ENCODE results near the gene DOCK9. TPM values are rescaled to one million over a fixed set of nuclear protein-coding genes. Genes with fewer than 3 reads are reported as not detected.

The DOCK9 gene
- total RNA-seq, 3 donors from 2014 or later, result 25.8 to 34.9 (median 28.4) TPM

- no peaks in the 10 kb centered on the region for H3K27me3 Mint-ChIP-seq (ENCODE audit: low read depth)
- H3K9me3 Mint-ChIP-seq, result no peaks in the 10 kb centered on the region
- no peak overlapping the region for H3K4me3 Mint-ChIP-seq
- H3K4me1 Mint-ChIP-seq (ENCODE audit: low read depth), result peaks cover 8% of the 10 kb centered on the region
- DNase-seq (no peak), ATAC-seq (peak; percentile 99)
- H3K36me3 Mint-ChIP-seq (ENCODE audit: insufficient read depth), result peaks cover 51% of the 10 kb centered on the region
These were observed 124.1 kb downstream of the DOCK9 start for GRCh38 chr13:98853771-98854221.

GRCh38 chr13:98851276-98851675, 126.6 kb downstream of the DOCK9 start:
- Mint-ChIP-seq H3K9me3 (no peaks in the 10 kb centered on the region), H3K4me1 (ENCODE audit: low read depth) (peaks cover 8% of the 10 kb centered on the region), H3K27me3 (ENCODE audit: low read depth) (no peaks in the 10 kb centered on the region), H3K4me3 (no peak overlapping the region), H3K36me3 (ENCODE audit: insufficient read depth) (peaks cover 52% of the 10 kb centered on the region)
- ATAC-seq, result no peak
- no peak for DNase-seq

- Mint-ChIP-seq H3K9me3 (no peaks in the 10 kb centered on the region), H3K4me1 (ENCODE audit: low read depth) (peaks cover 5% of the 10 kb centered on the region), H3K4me3 (no peak overlapping the region), H3K27me3 (ENCODE audit: low read depth) (no peaks in the 10 kb centered on the region), H3K36me3 (ENCODE audit: insufficient read depth) (peaks cover 49% of the 10 kb centered on the region)
- ATAC-seq (no peak), DNase-seq (no peak)
These were observed 129.1 kb downstream of the DOCK9 start for GRCh38 chr13:98848746-98849145.

- DNase-seq, result no peak
- ATAC-seq, result no peak
- peaks cover 44% of the 10 kb centered on the region for H3K36me3 Mint-ChIP-seq (ENCODE audit: insufficient read depth)
- peaks cover 5% of the 10 kb centered on the region for H3K4me1 Mint-ChIP-seq (ENCODE audit: low read depth)
- H3K9me3 Mint-ChIP-seq, result no peaks in the 10 kb centered on the region
- H3K4me3 Mint-ChIP-seq, result no peak overlapping the region
- H3K27me3 Mint-ChIP-seq (ENCODE audit: low read depth), result no peaks in the 10 kb centered on the region
These were observed 130.1 kb downstream of the DOCK9 start for GRCh38 chr13:98847780-98848179.

GRCh38 chr13:98846986-98847385, 130.9 kb downstream of the DOCK9 start:
- no peak overlapping the region for H3K4me3 Mint-ChIP-seq
- no peaks in the 10 kb centered on the region for H3K27me3 Mint-ChIP-seq (ENCODE audit: low read depth)
- DNase-seq, result no peak
- ATAC-seq, result no peak
- no peaks in the 10 kb centered on the region for H3K9me3 Mint-ChIP-seq
- peaks cover 40% of the 10 kb centered on the region for H3K36me3 Mint-ChIP-seq (ENCODE audit: insufficient read depth)
- peaks cover 5% of the 10 kb centered on the region for H3K4me1 Mint-ChIP-seq (ENCODE audit: low read depth)

GRCh38 chr13:98846521-98846920, 131.3 kb downstream of the DOCK9 start:
- H3K4me3 Mint-ChIP-seq, result no peak overlapping the region
- H3K9me3 Mint-ChIP-seq, result no peaks in the 10 kb centered on the region
- DNase-seq (no peak), ATAC-seq (no peak)
- peaks cover 38% of the 10 kb centered on the region for H3K36me3 Mint-ChIP-seq (ENCODE audit: insufficient read depth)
- H3K27me3 Mint-ChIP-seq (ENCODE audit: low read depth), result no peaks in the 10 kb centered on the region
- peaks cover 5% of the 10 kb centered on the region for H3K4me1 Mint-ChIP-seq (ENCODE audit: low read depth)

GRCh38 chr13:98845742-98846141, 132.1 kb downstream of the DOCK9 start:
- Mint-ChIP-seq H3K4me3 (no peak overlapping the region), H3K9me3 (no peaks in the 10 kb centered on the region), H3K4me1 (ENCODE audit: low read depth) (peaks cover 5% of the 10 kb centered on the region), H3K36me3 (ENCODE audit: insufficient read depth) (peaks cover 36% of the 10 kb centered on the region), H3K27me3 (ENCODE audit: low read depth) (no peaks in the 10 kb centered on the region)
- ATAC-seq (no peak), DNase-seq (no peak)

- ATAC-seq, result no peak
- H3K4me1 Mint-ChIP-seq (ENCODE audit: low read depth), result peaks cover 5% of the 10 kb centered on the region
- H3K9me3 Mint-ChIP-seq, result no peaks in the 10 kb centered on the region
- no peak for DNase-seq
- H3K36me3 Mint-ChIP-seq (ENCODE audit: insufficient read depth), result peaks cover 33% of the 10 kb centered on the region
- H3K4me3 Mint-ChIP-seq, result no peak overlapping the region
- no peaks in the 10 kb centered on the region for H3K27me3 Mint-ChIP-seq (ENCODE audit: low read depth)
These were observed 133.8 kb downstream of the DOCK9 start for GRCh38 chr13:98844021-98844420.

GRCh38 chr13:98843482-98843877, 134.4 kb downstream of the DOCK9 start:
- Mint-ChIP-seq H3K4me1 (ENCODE audit: low read depth) (peaks cover 5% of the 10 kb centered on the region), H3K36me3 (ENCODE audit: insufficient read depth) (peaks cover 34% of the 10 kb centered on the region), H3K27me3 (ENCODE audit: low read depth) (no peaks in the 10 kb centered on the region), H3K9me3 (no peaks in the 10 kb centered on the region), H3K4me3 (no peak overlapping the region)
- DNase-seq (no peak), ATAC-seq (no peak)

GRCh38 chr13:98842858-98843481, 134.9 kb downstream of the DOCK9 start:
- DNase-seq, result peak; percentile 50
- H3K36me3 Mint-ChIP-seq (ENCODE audit: insufficient read depth), result peaks cover 32% of the 10 kb centered on the region
- H3K9me3 Mint-ChIP-seq, result no peaks in the 10 kb centered on the region
- H3K27me3 Mint-ChIP-seq (ENCODE audit: low read depth), result no peaks in the 10 kb centered on the region
- H3K4me1 Mint-ChIP-seq (ENCODE audit: low read depth), result peaks cover 5% of the 10 kb centered on the region
- ATAC-seq, result peak; percentile 80 to 84
- no peak overlapping the region for H3K4me3 Mint-ChIP-seq

GRCh38 chr13:98842070-98842469, 135.8 kb downstream of the DOCK9 start:
- no peaks in the 10 kb centered on the region for H3K9me3 Mint-ChIP-seq
- no peak overlapping the region for H3K4me3 Mint-ChIP-seq
- ATAC-seq, result no peak
- DNase-seq, result no peak
- H3K27me3 Mint-ChIP-seq (ENCODE audit: low read depth), result no peaks in the 10 kb centered on the region
- peaks cover 28% of the 10 kb centered on the region for H3K36me3 Mint-ChIP-seq (ENCODE audit: insufficient read depth)
- peaks cover 5% of the 10 kb centered on the region for H3K4me1 Mint-ChIP-seq (ENCODE audit: low read depth)

GRCh38 chr13:98839856-98840769, 137.8 kb downstream of the DOCK9 start:
- Mint-ChIP-seq H3K36me3 (ENCODE audit: insufficient read depth) (peaks cover 19% of the 10 kb centered on the region), H3K4me1 (ENCODE audit: low read depth) (peaks cover 5% of the 10 kb centered on the region), H3K27me3 (ENCODE audit: low read depth) (no peaks in the 10 kb centered on the region), H3K9me3 (no peaks in the 10 kb centered on the region), H3K4me3 (no peak overlapping the region)
- DNase-seq (peak; percentile 23), ATAC-seq (peak; percentile 80 to 91)

- Mint-ChIP-seq H3K9me3 (no peaks in the 10 kb centered on the region), H3K4me3 (no peak overlapping the region), H3K27me3 (ENCODE audit: low read depth) (no peaks in the 10 kb centered on the region), H3K4me1 (ENCODE audit: low read depth) (peaks cover 5% of the 10 kb centered on the region), H3K36me3 (ENCODE audit: insufficient read depth) (peaks cover 16% of the 10 kb centered on the region)
- DNase-seq (no peak), ATAC-seq (no peak)
These were observed 139.1 kb downstream of the DOCK9 start for GRCh38 chr13:98838776-98839175.

- DNase-seq, result no peak
- peaks cover 20% of the 10 kb centered on the region for H3K36me3 Mint-ChIP-seq (ENCODE audit: insufficient read depth)
- H3K4me1 Mint-ChIP-seq (ENCODE audit: low read depth), result no peaks in the 10 kb centered on the region
These were observed 140.0 kb downstream of the DOCK9 start for GRCh38 chr13:98837896-98838295.

GRCh38 chr13:98835156-98835555, 142.7 kb downstream of the DOCK9 start:
- ATAC-seq (no peak), DNase-seq (no peak)
- no peaks in the 10 kb centered on the region for H3K9me3 Mint-ChIP-seq
- H3K27me3 Mint-ChIP-seq (ENCODE audit: low read depth), result no peaks in the 10 kb centered on the region
- H3K36me3 Mint-ChIP-seq (ENCODE audit: insufficient read depth), result peaks cover 37% of the 10 kb centered on the region
- no peaks in the 10 kb centered on the region for H3K4me1 Mint-ChIP-seq (ENCODE audit: low read depth)
- H3K4me3 Mint-ChIP-seq, result no peak overlapping the region

More at GRCh38 chr13:98837896-98838295, 140.0 kb downstream of the DOCK9 start:
- Mint-ChIP-seq H3K27me3 (ENCODE audit: low read depth) (no peaks in the 10 kb centered on the region), H3K4me3 (no peak overlapping the region), H3K9me3 (no peaks in the 10 kb centered on the region)
- no peak for ATAC-seq
